Fibroblast of pulmonary artery (primary cell): ENCODE data around the gene CNOT3.

Source experiments
- DNase-seq: peaks from one replicate; pipeline ENCODE4 v3.0.0-alpha.2; 2010; ENCODE audit warnings: low read depth
- H3K4me3 ChIP-seq: replicated peaks from 2 replicates; pipeline ENCODE4 v1.5.1; 2011; ENCODE audit warnings: low read depth, mild to moderate bottlenecking, control low read depth, low read length, moderate library complexity
- TF ChIP-seq, protein P1 (sequence below): IDR thresholded peaks from 2 replicates; pipeline ENCODE4 v1.5.1; 2011; ENCODE audit warnings: mild to moderate bottlenecking, control low read depth, low read length, inconsistent platforms; ENCODE audit errors: missing control alignments

The CNOT3 gene

DNA sequence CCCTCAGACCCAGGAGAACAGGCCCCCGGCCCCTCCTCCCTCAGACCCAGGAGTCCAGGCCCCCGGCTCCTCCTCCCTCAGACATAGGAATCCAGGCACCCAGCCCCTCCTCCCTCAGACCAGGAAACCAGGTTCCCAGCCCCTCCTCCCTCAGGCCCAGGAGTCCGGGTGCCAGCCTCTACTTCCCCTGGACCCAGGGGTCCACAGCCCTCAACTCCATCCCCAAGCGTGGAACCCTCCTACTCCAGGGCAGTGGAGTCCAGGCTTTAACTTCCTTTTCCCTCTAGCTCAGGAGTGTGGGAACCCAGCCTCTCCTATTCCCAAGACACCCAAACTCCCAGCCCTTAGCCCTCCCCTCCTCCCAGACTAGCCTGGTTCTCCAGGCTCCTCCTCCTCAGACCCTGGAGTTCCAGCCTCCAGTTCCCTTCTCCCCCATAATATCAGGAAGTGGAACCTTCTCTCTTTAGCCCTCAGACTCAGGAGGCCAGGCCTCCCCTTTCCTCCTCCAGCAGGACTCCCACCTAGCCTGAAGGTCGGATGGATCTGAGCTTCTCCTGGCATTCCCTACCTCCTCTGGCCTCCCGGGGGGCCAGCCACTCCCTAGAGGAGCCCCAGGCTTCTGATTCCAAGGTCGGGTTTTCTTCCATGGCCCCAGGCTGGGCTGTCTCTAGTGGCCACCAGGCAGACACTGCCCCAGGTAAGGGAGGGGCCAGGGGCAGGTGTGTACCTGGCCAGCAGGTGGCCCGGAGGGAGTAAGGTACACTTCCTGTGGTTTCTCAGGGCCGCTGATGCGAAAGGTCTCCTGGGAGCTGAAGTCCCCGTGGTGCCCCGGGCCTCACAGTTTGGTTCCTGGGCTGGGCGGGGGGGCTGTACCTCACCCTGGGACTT lies 35.2 kb downstream of the CNOT3 start, which contains the start of gene TMC4:
TSS of gene TMC4 (minus strand) at position 690 of the 888 bp plus-strand sequence. CDS start at position 647, 43 bp downstream.
- TF ChIP-seq, protein P1, sequence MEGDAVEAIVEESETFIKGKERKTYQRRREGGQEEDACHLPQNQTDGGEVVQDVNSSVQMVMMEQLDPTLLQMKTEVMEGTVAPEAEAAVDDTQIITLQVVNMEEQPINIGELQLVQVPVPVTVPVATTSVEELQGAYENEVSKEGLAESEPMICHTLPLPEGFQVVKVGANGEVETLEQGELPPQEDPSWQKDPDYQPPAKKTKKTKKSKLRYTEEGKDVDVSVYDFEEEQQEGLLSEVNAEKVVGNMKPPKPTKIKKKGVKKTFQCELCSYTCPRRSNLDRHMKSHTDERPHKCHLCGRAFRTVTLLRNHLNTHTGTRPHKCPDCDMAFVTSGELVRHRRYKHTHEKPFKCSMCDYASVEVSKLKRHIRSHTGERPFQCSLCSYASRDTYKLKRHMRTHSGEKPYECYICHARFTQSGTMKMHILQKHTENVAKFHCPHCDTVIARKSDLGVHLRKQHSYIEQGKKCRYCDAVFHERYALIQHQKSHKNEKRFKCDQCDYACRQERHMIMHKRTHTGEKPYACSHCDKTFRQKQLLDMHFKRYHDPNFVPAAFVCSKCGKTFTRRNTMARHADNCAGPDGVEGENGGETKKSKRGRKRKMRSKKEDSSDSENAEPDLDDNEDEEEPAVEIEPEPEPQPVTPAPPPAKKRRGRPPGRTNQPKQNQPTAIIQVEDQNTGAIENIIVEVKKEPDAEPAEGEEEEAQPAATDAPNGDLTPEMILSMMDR, result no peak
- no peak for DNase-seq
- no peak within 1 kb of the TSS for H3K4me3 ChIP-seq

DNA sequence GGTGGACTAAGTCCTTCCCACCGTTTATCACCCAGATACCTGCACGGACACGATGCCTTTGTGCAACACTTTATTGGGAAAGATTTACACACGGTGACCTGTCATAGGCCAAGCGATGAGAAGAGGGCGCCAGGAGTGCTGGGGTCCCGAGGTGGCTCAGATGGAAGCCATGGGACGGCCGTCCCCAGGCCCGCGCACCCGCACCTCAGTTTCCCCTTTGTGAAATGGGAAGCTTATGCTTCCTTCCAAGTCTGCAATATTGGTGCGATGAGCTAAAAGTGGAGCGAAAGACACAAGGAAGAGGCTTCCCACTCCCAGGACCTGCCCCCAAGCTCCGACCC lies 35.8 kb downstream of the CNOT3 start:
- DNase-seq, result no peak
- H3K4me3 ChIP-seq, result no peak overlapping the region
- TF ChIP-seq, protein P1, result no peak

DNA sequence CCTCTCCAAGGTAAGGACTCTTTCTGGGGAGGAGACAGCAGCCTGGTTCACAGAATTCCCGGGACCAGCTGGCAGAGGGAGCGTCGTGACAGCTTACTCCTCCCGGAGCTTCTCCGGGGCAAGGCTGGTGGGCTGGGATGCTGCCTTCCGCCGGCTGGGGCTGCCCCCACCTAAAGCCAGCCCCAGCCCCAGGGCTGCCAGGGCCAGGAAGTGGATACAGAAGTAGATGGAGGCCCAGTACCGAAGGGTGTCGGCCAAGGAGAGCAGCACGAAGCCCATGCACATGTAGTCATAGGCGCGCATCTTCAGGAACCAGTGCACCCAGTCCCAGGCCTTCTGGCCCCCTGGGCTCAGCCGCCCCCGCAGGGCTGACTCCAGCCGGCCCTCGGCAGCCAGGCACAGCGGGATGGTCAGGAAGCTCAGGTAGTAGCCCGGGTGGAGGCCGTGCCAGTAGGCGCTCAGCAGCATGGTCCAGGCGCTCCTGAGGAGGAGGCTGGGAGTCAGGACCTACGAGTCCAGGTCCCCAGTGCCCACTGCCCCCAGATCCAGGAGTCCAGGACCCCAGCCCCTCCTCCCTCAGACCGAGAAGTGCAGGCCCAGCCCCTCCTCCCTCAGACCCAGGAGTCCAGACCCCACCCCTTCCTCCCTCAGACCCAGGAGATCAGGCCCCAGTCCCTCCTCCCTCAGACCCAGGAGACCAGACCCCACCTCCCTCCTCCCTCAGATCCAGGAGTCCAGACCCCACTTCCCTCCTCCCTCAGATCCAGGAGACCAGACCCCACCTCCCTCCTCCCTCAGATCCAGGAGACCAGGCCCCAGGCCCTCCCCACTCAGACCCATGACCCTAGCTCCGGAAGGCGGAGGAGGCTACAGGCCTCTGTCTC lies 36.6 kb downstream of the CNOT3 start:
- DNase-seq, result no peak
- TF ChIP-seq, protein P1, result no peak

DNA sequence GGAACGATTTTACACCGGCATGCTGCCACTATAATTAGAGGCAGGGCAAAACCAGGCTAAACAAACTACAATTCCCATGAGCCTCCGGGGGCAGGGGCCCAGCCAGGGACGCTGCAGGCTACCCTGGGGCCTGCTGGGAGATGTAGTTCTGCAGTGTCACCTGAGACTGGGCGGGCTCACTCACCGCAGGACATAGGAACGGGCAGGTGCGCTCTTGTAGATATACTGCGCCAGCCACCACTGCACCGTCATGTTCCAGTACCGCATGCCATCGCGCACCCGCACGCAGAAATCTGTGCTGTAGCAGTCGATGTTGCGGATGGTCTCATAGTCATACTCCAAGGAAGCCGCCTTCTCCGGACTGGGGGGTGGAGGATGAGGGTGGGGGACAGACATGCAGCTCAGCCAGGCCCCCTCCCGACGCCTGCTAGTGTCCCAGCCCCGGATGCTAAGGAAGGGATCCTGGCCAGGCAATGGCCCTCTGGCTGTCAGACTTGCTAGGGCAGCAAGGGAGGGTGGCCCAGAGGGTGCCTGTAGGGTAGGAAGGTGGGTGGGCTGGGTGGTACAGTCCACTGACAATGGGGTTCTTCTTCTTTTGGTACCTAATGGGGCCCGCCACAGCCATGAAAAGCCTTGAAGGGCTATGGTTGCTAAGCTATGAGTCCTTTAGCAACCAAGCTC lies 41.2 kb downstream of the CNOT3 start:
- no peak for DNase-seq
- no peak overlapping the region for H3K4me3 ChIP-seq
- TF ChIP-seq, protein P1, result no peak

More for the DNA sequence above, 36.6 kb downstream of the CNOT3 start:
- H3K4me3 ChIP-seq, result no peak overlapping the region

DNA sequence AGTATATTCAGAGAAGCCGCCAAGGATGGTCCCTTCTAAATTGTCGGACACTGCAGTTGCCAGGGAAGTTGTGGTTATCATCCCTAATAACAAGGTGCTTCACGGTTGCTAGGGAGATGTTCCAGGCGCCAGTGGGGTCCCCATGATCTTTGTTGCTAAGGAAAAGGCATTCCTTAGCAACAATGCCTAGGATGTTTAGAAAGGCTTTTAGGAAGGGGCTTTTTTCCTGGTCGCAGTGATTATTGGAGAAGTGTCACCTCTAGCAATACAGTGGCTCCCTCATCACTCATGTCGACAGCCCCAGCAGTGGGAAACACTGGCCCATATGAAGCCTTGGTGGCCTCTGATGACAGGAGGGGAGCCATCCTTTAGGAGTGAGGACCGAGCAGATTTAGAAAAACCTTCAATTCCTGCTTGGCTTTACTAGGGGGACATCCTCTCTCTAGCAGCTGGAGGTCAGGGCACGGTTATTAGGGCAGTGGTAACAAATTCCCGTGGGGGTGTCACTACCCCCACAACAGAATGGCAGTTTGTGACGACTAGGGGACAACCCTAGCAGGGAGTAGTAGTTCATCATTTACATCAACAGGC lies 41.8 kb downstream of the CNOT3 start:
- no peak for DNase-seq
- TF ChIP-seq, protein P1, result no peak
- H3K4me3 ChIP-seq, result no peak overlapping the region

DNA sequence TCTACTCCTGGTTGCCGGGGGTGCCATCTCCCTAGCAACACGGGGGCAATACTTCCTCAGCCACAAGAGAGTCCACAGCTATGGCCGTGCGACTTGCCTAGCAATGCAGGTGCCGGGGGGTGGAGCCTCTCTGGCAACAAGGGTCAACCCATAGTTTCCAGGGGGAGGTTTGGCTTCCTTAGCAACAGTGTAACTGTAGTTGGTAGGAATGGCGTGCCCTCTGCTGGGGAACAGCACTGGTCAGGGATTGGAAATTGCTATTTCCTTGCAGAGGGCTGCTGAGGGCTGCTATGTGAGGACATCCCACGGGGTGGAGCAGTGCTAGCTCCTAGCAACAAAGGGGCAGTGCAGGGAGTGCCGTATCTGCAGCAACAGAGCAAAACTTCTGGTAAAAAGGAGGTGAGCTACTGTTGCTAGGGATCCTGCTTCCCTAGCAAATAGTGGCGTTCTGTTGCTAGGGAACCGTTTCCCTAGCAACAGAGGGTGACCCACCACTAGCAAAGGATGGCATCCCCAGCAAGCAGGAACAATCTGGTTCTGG lies 42.4 kb downstream of the CNOT3 start:
- TF ChIP-seq, protein P1, result peak; percentile 48
- DNase-seq, result peak; percentile 72
- H3K4me3 ChIP-seq, result no peak overlapping the region
